ENCODE measurements around the gene CLIC4. TPM values are rescaled to one million over a fixed set of nuclear protein-coding genes. Genes with fewer than 3 reads are reported as not detected.
A peak's percentile ranks its signal among the peaks of the same experiment; 100 is the strongest.

The CLIC4 gene
- total and polyA plus RNA-seq, 9 of the 15 experiments (the other 6 are each of a cell fraction or from before 2014, with no cell fraction given): 16.0 to 67.5 (median 38.4) TPM

GRCh38 chr1:24765308-24765988, 20.2 kb downstream of the CLIC4 start (continued):
- TF ChIP-seq, protein P1, sequence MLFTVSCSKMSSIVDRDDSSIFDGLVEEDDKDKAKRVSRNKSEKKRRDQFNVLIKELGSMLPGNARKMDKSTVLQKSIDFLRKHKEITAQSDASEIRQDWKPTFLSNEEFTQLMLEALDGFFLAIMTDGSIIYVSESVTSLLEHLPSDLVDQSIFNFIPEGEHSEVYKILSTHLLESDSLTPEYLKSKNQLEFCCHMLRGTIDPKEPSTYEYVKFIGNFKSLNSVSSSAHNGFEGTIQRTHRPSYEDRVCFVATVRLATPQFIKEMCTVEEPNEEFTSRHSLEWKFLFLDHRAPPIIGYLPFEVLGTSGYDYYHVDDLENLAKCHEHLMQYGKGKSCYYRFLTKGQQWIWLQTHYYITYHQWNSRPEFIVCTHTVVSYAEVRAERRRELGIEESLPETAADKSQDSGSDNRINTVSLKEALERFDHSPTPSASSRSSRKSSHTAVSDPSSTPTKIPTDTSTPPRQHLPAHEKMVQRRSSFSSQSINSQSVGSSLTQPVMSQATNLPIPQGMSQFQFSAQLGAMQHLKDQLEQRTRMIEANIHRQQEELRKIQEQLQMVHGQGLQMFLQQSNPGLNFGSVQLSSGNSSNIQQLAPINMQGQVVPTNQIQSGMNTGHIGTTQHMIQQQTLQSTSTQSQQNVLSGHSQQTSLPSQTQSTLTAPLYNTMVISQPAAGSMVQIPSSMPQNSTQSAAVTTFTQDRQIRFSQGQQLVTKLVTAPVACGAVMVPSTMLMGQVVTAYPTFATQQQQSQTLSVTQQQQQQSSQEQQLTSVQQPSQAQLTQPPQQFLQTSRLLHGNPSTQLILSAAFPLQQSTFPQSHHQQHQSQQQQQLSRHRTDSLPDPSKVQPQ (CRISPR knock-in tag; IDR thresholded peaks at IDR 0.05; ENCODE audit: borderline replicate concordance): no peak
- TF ChIP-seq, protein P2, sequence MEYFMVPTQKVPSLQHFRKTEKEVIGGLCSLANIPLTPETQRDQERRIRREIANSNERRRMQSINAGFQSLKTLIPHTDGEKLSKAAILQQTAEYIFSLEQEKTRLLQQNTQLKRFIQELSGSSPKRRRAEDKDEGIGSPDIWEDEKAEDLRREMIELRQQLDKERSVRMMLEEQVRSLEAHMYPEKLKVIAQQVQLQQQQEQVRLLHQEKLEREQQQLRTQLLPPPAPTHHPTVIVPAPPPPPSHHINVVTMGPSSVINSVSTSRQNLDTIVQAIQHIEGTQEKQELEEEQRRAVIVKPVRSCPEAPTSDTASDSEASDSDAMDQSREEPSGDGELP (CRISPR knock-in tag; IDR thresholded peaks at IDR 0.05; ENCODE audit: borderline replicate concordance): no peak; the same call in 1 of the 2 replicates
- TF ChIP-seq ZNF24 (IDR thresholded peaks at IDR 0.05) (no peak), SMAD4 (CRISPR knock-in tag; conservative IDR thresholded peaks at IDR 0.05) (peak; percentile 81), GTF2A2 (tag; IDR thresholded peaks at IDR 0.05) (0 out of 2 replicates have a peak, but pooled peaks have one; percentile 35), MBD2 (IDR thresholded peaks at IDR 0.05; ENCODE audit: borderline replicate concordance, low read depth) (no peak), HMGXB4 (CRISPR knock-in tag; IDR thresholded peaks at IDR 0.05) (no peak), RB1 (IDR thresholded peaks at IDR 0.05; ENCODE audit: low read depth) (no peak), TRIM28 (IDR thresholded peaks at IDR 0.05) (no peak), SNIP1 (IDR thresholded peaks at IDR 0.05; ENCODE audit: low read depth) (0 out of 2 replicates have a peak, but pooled peaks have one; percentile 20), FOXP1 (CRISPR knock-in tag; IDR thresholded peaks at IDR 0.05) (no peak), ZFPM2 (CRISPR knock-in tag; IDR thresholded peaks at IDR 0.05) (no peak), GATAD2A (IDR thresholded peaks at IDR 0.05) (no peak; the same call in 1 of the 2 replicates), CREM (IDR thresholded peaks at IDR 0.05; ENCODE audit: low read depth) (peak; percentile 50; the same call in 1 of the 2 replicates), ZNF561 (CRISPR knock-in tag; conservative IDR thresholded peaks at IDR 0.05) (no peak), PHB2 (IDR thresholded peaks at IDR 0.05; ENCODE audit: low read depth) (no peak), ZNF77 (CRISPR knock-in tag; IDR thresholded peaks at IDR 0.05) (no peak), FOXK1 (CRISPR knock-in tag; IDR thresholded peaks at IDR 0.05; ENCODE audit: borderline replicate concordance) (no peak), CBFA2T3 (IDR thresholded peaks at IDR 0.05) (peak; percentile 66), HBP1 (CRISPR knock-in tag; IDR thresholded peaks at IDR 0.05) (no peak), HNRNPK (IDR thresholded peaks at IDR 0.05; ENCODE audit: low read depth, low read length, poor library complexity, severe bottlenecking) (no peak)
- TF ChIP-seq, protein P3, sequence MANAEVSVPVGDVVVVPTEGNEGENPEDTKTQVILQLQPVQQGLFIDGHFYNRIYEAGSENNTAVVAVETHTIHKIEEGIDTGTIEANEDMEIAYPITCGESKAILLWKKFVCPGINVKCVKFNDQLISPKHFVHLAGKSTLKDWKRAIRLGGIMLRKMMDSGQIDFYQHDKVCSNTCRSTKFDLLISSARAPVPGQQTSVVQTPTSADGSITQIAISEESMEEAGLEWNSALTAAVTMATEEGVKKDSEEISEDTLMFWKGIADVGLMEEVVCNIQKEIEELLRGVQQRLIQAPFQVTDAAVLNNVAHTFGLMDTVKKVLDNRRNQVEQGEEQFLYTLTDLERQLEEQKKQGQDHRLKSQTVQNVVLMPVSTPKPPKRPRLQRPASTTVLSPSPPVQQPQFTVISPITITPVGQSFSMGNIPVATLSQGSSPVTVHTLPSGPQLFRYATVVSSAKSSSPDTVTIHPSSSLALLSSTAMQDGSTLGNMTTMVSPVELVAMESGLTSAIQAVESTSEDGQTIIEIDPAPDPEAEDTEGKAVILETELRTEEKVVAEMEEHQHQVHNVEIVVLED (CRISPR knock-in tag; IDR thresholded peaks at IDR 0.05): peak; percentile 52

Data from K562 (cell line).